ENCODE measurements around the gene SFTA2. TPM values are rescaled to one million over a fixed set of nuclear protein-coding genes. Genes with fewer than 3 reads are reported as not detected.

The SFTA2 gene
- total RNA-seq, 4 donors from 2014 or later, result not detected

DNA sequence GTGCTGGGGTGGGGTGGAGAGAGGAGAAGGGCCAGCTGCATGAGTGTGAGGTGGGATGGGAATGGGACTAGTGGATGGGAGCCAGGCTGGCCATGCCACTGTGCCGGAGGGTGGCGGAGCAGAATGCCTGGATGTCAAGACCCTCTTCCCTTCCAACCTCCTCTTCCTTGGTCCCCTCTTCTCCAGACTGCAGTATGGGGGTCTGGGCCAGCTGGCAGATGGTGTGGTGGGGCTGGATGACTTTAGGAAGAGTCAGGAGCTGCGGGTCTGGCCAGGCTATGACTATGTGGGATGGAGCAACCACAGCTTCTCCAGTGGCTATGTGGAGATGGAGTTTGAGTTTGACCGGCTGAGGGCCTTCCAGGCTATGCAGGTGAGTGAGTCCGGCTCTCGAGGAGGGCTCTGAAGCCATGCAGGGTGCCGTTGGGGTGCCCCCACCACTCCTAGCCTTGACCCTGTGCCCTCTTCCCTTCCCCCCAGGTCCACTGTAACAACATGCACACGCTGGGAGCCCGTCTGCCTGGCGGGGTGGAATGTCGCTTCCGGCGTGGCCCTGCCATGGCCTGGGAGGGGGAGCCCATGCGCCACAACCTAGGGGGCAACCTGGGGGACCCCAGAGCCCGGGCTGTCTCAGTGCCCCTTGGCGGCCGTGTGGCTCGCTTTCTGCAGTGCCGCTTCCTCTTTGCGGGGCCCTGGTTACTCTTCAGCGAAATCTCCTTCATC is 40.0 kb downstream of the SFTA2 start:
- Histone ChIP-seq H3K27me3 (no peaks in the 10 kb centered on the region), H3K36me3 (peaks cover 0 to 81% of the 10 kb centered on the region in 2 donors), H3K4me1 (peaks cover 18 to 22% of the 10 kb centered on the region in 2 donors), H3K4me3 (no peak overlapping the region), H3K27ac (no peak overlapping the region), H3K9me3 (no peaks in the 10 kb centered on the region)
- intact Hi-C loops (cut with DNase I; ENCODE audit: low total_unique reads) (no loop called here), in situ Hi-C loops (cut with MboI; ENCODE audit: low sequenced_read_pairs in 4 of 4) (loop anchor here in 1 of 4 donors (25.0 kb wide), 1 partner anchor 155 kb away; the partner anchor contains the start of genes FLOT1 and IER3)
- ATAC-seq (no peak), DNase-seq (no peak)
- TF ChIP-seq, protein P1, sequence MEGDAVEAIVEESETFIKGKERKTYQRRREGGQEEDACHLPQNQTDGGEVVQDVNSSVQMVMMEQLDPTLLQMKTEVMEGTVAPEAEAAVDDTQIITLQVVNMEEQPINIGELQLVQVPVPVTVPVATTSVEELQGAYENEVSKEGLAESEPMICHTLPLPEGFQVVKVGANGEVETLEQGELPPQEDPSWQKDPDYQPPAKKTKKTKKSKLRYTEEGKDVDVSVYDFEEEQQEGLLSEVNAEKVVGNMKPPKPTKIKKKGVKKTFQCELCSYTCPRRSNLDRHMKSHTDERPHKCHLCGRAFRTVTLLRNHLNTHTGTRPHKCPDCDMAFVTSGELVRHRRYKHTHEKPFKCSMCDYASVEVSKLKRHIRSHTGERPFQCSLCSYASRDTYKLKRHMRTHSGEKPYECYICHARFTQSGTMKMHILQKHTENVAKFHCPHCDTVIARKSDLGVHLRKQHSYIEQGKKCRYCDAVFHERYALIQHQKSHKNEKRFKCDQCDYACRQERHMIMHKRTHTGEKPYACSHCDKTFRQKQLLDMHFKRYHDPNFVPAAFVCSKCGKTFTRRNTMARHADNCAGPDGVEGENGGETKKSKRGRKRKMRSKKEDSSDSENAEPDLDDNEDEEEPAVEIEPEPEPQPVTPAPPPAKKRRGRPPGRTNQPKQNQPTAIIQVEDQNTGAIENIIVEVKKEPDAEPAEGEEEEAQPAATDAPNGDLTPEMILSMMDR (IDR thresholded peaks at IDR 0.05 in 4 of 5, conservative IDR thresholded peaks at IDR 0.05 in 1 of 5), result no peak
- no peak for TF ChIP-seq POLR2A (IDR thresholded peaks at IDR 0.05)

DNA sequence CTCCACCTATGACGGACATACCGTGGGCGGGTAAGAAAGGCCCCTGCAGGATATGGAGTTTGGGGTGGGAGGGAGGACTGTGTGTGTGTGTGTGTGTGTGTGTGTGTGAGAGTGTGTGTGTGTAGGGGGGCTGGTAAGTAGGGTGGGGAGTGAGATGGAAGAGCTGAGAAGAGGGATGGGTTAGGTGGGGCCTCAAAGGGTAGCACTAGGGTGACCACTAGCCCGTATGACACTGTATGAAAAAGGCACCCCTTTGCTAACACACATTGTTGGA is 40.6 kb downstream of the SFTA2 start:
- Histone ChIP-seq H3K27me3 (no peaks in the 10 kb centered on the region), H3K9me3 (no peaks in the 10 kb centered on the region), H3K4me3 (no peak overlapping the region), H3K27ac (no peak overlapping the region), H3K36me3 (peaks cover 0 to 76% of the 10 kb centered on the region in 2 donors), H3K4me1 (peaks cover 24 to 28% of the 10 kb centered on the region in 2 donors)
- intact Hi-C loops (cut with DNase I; ENCODE audit: low total_unique reads) (no loop called here), in situ Hi-C loops (cut with MboI; ENCODE audit: low sequenced_read_pairs in 4 of 4) (loop anchor here in 1 of 4 donors (25.0 kb wide), 1 partner anchor 154 kb away; the partner anchor contains the start of genes FLOT1 and IER3)
- ATAC-seq (no peak), DNase-seq (no peak)
- TF ChIP-seq POLR2A (IDR thresholded peaks at IDR 0.05), result no peak
- TF ChIP-seq, protein P1 (IDR thresholded peaks at IDR 0.05 in 4 of 5, conservative IDR thresholded peaks at IDR 0.05 in 1 of 5), result no peak

DNA sequence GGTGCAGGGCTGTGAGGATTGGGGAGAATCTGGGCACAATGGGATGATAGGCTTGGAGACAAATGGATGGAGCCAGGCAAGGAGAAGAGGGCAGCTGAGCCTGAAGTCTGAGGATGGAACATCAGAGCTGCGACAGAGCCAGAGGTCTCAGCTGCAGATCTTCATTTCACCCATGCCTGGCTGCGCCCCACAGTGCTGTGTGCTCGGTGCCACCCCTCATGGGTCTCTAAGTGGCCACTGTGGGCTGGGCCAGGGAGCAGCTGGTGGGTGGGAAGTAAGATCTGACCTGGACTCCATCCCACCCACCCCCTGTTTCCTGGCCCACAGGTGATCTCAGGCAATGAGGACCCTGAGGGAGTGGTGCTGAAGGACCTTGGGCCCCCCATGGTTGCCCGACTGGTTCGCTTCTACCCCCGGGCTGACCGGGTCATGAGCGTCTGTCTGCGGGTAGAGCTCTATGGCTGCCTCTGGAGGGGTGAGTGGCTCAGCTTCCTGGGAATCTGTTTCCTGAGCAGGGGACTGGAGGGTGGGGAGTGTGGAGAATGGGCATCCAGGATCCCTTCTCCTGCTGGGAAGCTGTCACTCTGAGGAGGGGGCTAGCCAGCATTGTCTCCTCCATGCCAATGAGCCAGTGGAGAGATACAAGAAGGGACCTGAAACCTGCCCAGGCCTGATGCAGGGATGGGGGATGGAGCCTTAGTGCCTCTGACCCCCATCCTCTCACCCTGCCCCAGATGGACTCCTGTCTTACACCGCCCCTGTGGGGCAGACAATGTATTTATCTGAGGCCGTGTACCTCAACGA is 41.1 kb downstream of the SFTA2 start:
- H3K27ac ChIP-seq, result no peak overlapping the region
- H3K9me3 ChIP-seq, result no peaks in the 10 kb centered on the region
- peaks cover 0 to 71% of the 10 kb centered on the region in 2 donors for H3K36me3 ChIP-seq
- DNase-seq (no peak), ATAC-seq (no peak)
- H3K4me3 ChIP-seq, result no peak overlapping the region
- TF ChIP-seq, protein P1 (IDR thresholded peaks at IDR 0.05 in 4 of 5, conservative IDR thresholded peaks at IDR 0.05 in 1 of 5), result no peak
- TF ChIP-seq POLR2A (IDR thresholded peaks at IDR 0.05), result no peak
- H3K4me1 ChIP-seq, result peaks cover 30 to 33% of the 10 kb centered on the region in 2 donors
- intact Hi-C loops (cut with DNase I; ENCODE audit: low total_unique reads) (no loop called here), in situ Hi-C loops (cut with MboI; ENCODE audit: low sequenced_read_pairs in 4 of 4) (loop anchor here in 1 of 4 donors (25.0 kb wide), 1 partner anchor 154 kb away; the partner anchor contains the start of genes FLOT1 and IER3)
- no peaks in the 10 kb centered on the region for H3K27me3 ChIP-seq

DNA sequence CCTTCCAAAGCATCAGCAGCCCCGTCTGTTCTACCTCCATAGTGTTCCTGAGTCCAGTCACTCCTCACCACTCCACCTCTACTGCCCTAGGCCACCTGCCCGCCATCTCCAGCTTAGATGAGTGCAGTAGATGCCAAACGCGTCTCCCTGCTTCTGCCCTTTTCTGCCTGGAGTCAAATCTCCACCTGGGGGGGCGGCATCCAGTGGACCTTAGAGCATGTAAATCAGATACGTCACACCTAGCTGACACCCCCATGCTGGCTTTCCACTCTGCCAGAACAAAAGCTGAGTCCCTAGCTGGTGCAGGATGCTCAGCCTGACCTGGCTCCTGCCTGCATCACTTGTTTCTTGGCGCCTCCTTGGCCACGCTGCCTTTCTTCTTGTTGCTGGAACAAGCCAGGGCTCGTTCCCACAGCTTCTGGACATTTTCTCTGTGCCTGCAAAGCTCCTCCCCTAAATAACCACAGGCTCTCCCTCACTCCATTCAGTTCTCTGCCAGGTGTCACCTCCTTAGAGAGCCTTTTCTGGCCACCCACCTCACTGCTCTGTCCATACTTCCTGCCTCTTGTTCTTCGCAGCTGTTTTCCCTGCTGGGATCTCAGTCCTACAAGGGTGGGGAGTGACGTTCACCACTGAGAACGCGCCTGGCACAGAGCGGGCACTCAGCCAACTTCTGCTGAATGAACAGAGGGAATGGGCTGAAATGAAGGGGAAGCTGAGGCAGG is 41.9 kb downstream of the SFTA2 start:
- in situ Hi-C loops (cut with MboI; ENCODE audit: low sequenced_read_pairs in 4 of 4) (loop anchor here in 1 of 4 donors (25.0 kb wide), 1 partner anchor 153 kb away; the partner anchor contains the start of genes FLOT1 and IER3), intact Hi-C loops (cut with DNase I; ENCODE audit: low total_unique reads) (no loop called here)
- peaks cover 35 to 40% of the 10 kb centered on the region in 2 donors for H3K4me1 ChIP-seq
- H3K27ac ChIP-seq, result peak overlapping the region in 1 of 4 donors; percentile 15
- no peaks in the 10 kb centered on the region for H3K9me3 ChIP-seq
- H3K4me3 ChIP-seq, result no peak overlapping the region
- TF ChIP-seq POLR2A (IDR thresholded peaks at IDR 0.05), result no peak
- TF ChIP-seq, protein P1 (IDR thresholded peaks at IDR 0.05 in 4 of 5, conservative IDR thresholded peaks at IDR 0.05 in 1 of 5), result no peak
- no peak for ATAC-seq
- peaks cover 0 to 64% of the 10 kb centered on the region in 2 donors for H3K36me3 ChIP-seq
- DNase-seq, result no peak
- no peaks in the 10 kb centered on the region for H3K27me3 ChIP-seq

All from gastrocnemius medialis (tissue), 4 donors.